Activated CD4-positive, alpha-beta T cell treated with anti-CD3 and anti-CD28 coated beads, Interleukin-2, amount 10 ng/mL, durations not matched to agents 24 days and 14 days (primary cell): Measurements from ENCODE around the gene ERP44. TPM values are rescaled to one million over a fixed set of nuclear protein-coding genes. Genes with fewer than 3 reads are reported as not detected.
"Not testable (repeated sequence)": the region's sequence is repeated elsewhere in the genome, so short reads cannot be mapped to it uniquely, and the experiment has no call there.

Source experiments
- DNase-seq: peaks from one replicate; pipeline ENCODE4 v3.0.0; 2022
- H3K27ac Mint-ChIP-seq: one replicate; pipeline ENCODE4 v1.8.0; 2022; ENCODE audit warnings: mild to moderate bottlenecking, mixed read lengths
- H3K27me3 Mint-ChIP-seq: one replicate; pipeline ENCODE4 v1.8.0; 2022; ENCODE audit warnings: mixed read lengths
- H3K36me3 Mint-ChIP-seq: one replicate; pipeline ENCODE4 v1.8.0; 2022; ENCODE audit warnings: low read depth, mild to moderate bottlenecking, mixed read lengths
- H3K4me1 Mint-ChIP-seq: one replicate; pipeline ENCODE4 v1.8.0; 2021; ENCODE audit warnings: mixed read lengths
- H3K4me3 Mint-ChIP-seq: one replicate; pipeline ENCODE4 v1.8.0; 2022; ENCODE audit warnings: mild to moderate bottlenecking, moderate library complexity, mixed read lengths
- H3K9me3 Mint-ChIP-seq: one replicate; pipeline ENCODE4 v1.8.0; 2021; ENCODE audit warnings: mixed read lengths
- intact Hi-C: fragments of 100-400 bp; cut with micrococcal nuclease; formaldehyde crosslinking; loops from one replicate; pipeline ENCODE4 v1.15.1; 2023
- total RNA-seq: library from RNA; stranded (reverse); gene quantifications from 2 replicates; pipeline ENCODE4 v1.2.3, GENCODE V29; 2022

Gene ERP44
- total RNA-seq, 1 donor from 2014 or later: 16.4 TPM

DNA sequence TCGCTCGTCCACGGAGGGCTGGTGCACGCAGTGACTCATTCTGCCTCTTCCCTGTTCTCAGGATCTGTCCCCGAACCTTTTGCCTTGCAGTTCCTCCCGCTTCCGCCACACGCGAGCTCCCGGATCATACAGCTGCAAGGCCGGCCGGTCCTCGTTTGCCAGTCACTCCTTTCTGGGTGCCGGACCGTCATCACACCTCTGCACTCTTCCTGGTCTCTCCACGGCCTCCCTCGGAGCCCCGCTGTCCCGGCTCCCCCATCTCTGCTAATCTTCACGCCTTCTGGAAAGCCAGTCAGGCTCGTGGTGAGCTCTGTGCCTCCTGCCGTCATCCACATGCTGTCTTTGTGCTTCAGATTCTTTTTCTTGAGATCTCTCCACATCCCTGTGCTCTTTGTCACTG, 100.5 kb downstream of the ERP44 start:
- Mint-ChIP-seq H3K36me3 (peaks cover 45% of the 10 kb centered on the region), H3K4me3 (no peak overlapping the region), H3K9me3 (no peaks in the 10 kb centered on the region), H3K4me1 (no peaks in the 10 kb centered on the region), H3K27me3 (no peaks in the 10 kb centered on the region), H3K27ac (no peak overlapping the region)
- intact Hi-C loops: no loop called here
- DNase-seq: no peak

DNA sequence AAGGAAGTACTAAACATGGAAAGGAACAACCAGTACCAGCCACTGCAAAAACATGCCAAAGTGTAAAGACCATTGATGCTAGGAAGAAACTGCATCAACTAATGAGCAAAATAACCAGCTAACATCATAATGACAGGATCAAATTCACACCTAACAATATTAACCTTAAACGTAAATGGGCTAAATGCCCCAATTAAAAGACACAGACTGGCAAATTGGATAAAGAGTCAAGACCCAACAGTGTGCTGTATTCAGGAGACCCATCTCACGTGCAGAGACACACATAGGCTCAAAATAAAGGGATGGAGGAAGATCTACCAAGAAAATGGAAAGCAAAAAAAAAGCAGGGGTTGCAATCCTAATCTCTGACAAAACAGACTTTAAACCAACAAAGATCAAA, 108.3 kb downstream of the ERP44 start:
- Mint-ChIP-seq H3K36me3 (peaks cover 50% of the 10 kb centered on the region), H3K9me3 (peaks cover 19% of the 10 kb centered on the region)
- H3K27me3 Mint-ChIP-seq, DNase-seq, H3K4me1 Mint-ChIP-seq, H3K27ac Mint-ChIP-seq, intact Hi-C loops, H3K4me3 Mint-ChIP-seq: not testable (repeated sequence)

- Mint-ChIP-seq H3K27ac (no peak overlapping the region), H3K27me3 (no peaks in the 10 kb centered on the region), H3K4me3 (no peak overlapping the region), H3K9me3 (peaks cover 17% of the 10 kb centered on the region), H3K36me3 (peaks cover 32% of the 10 kb centered on the region), H3K4me1 (no peaks in the 10 kb centered on the region)
- intact Hi-C loops: no loop called here
- no peak for DNase-seq
Observed at GRCh38 chr9:99986642-99987041, 112.2 kb downstream of the ERP44 start.

DNA sequence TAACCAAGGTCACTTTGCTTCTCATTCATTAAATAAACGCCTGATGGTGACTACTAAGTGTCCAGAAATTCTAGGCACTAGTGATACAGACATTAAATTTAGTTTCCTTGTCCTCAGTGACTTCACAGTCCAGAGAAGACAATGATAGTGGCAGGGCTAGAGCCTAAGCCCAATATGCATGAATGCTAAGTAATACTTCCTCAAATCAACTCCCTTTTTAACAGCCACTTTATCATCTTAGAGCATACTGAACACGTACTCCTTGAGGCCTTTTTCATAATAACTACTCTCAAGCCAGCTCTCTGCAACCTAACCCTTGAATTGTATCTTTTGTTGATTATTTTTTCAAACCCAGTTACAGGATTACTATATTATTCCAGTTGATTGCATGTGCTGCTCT, 118.2 kb downstream of the ERP44 start:
- Mint-ChIP-seq H3K4me1 (no peaks in the 10 kb centered on the region), H3K4me3 (no peak overlapping the region), H3K36me3 (peaks cover 12% of the 10 kb centered on the region), H3K9me3 (no peaks in the 10 kb centered on the region), H3K27me3 (no peaks in the 10 kb centered on the region), H3K27ac (no peak overlapping the region)
- intact Hi-C loops: no loop called here
- DNase-seq: no peak

GRCh38 chr9:99978221-99978620, 120.6 kb downstream of the ERP44 start:
- no peak overlapping the region for H3K4me3 Mint-ChIP-seq
- H3K27ac Mint-ChIP-seq: no peak overlapping the region
- H3K9me3 Mint-ChIP-seq: no peaks in the 10 kb centered on the region
- H3K36me3 Mint-ChIP-seq: peaks cover 19% of the 10 kb centered on the region
- no peaks in the 10 kb centered on the region for H3K27me3 Mint-ChIP-seq
- intact Hi-C loops: no loop called here
- DNase-seq: no peak
- H3K4me1 Mint-ChIP-seq: no peaks in the 10 kb centered on the region

- Mint-ChIP-seq H3K36me3 (peaks cover 19% of the 10 kb centered on the region), H3K4me3 (no peak overlapping the region), H3K27me3 (no peaks in the 10 kb centered on the region), H3K27ac (no peak overlapping the region), H3K4me1 (no peaks in the 10 kb centered on the region), H3K9me3 (no peaks in the 10 kb centered on the region)
- no peak for DNase-seq
- intact Hi-C loops: no loop called here
Observed at GRCh38 chr9:99977033-99977792, 121.6 kb downstream of the ERP44 start.

DNA sequence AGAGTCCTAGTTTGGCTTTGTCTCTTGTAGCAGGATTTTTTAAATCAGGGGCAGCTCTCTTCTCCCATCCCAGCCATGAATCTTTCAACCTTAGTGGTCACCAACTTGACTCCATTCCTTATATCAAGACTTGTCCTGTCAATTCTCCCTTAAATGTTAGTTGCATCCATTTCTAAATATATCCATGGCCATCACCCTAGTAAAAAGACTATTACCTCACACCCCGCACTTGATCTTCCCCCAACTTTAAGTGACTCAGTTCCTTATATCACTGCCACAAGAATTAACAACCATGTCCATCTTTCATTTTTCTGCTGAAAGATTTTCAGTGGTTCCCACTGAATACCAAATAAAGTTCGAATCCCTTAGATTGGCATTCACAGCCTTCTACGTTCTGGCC, 125.3 kb downstream of the ERP44 start:
- Mint-ChIP-seq H3K27ac (no peak overlapping the region), H3K4me3 (no peak overlapping the region), H3K9me3 (no peaks in the 10 kb centered on the region), H3K36me3 (peaks cover 27% of the 10 kb centered on the region), H3K27me3 (no peaks in the 10 kb centered on the region), H3K4me1 (no peaks in the 10 kb centered on the region)
- intact Hi-C loops: no loop called here
- no peak for DNase-seq

DNA sequence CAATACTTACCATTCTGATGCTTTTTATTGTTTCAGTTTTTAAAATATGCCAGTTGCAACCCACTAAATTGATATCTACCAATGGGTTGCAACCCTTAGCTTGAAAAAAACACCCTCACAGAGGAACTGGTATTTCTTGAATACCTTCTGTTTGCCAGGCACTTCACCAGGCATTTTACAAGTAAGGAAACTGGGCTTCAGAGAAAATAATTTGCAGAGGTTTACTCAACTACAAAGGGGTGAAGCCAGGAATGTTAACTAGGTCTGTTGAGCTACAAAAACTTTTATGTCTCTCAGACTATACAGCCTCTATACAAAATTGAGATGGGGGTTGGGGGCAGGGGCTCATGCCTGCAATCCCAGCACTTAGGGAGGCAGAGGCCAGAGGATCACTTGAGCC, 127.4 kb downstream of the ERP44 start:
- Mint-ChIP-seq H3K4me3 (no peak overlapping the region), H3K9me3 (no peaks in the 10 kb centered on the region), H3K36me3 (peaks cover 33% of the 10 kb centered on the region), H3K27ac (no peak overlapping the region), H3K27me3 (no peaks in the 10 kb centered on the region), H3K4me1 (no peaks in the 10 kb centered on the region)
- no peak for DNase-seq
- intact Hi-C loops: no loop called here

DNA sequence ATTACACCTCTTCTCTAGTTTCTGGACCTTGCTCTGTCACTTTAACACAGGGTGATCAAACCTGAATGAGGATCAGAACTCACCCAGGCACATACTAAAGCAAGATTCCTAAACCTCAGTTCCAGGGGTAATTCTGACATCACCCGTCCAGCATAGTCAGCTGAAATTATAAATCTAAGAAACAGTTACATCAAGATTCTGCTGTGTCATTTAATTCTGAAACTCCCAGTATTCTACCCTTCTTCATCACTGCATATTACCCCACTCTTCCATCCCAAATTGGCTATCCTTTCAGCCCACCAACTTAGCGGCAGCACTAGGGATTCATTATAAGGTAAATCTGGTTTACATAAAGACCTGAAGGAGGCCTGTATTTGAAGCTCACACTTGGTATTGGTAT, 128.3 kb downstream of the ERP44 start:
- intact Hi-C loops: no loop called here
- DNase-seq: no peak
- Mint-ChIP-seq H3K9me3 (no peaks in the 10 kb centered on the region), H3K27me3 (no peaks in the 10 kb centered on the region), H3K36me3 (peaks cover 33% of the 10 kb centered on the region), H3K4me3 (no peak overlapping the region), H3K27ac (no peak overlapping the region), H3K4me1 (no peaks in the 10 kb centered on the region)

DNA sequence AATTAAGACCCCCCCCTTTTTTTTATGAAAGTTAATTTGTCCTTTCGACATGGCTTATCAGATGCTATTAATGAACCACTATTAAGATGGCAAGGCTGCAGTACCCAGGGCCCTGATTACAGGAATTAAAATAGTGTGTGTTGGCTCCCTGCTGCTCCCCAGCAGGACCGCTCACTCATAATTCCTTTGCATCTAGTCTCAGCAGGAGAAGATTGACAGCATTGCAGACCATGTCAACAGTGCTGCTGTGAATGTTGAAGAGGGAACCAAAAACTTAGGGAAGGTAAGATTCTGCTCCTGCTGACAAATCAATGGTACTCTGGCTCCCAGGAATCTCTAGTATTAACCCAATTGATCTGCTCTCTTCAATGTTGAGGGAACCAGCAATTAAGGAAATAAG, 131.3 kb downstream of the ERP44 start:
- H3K27me3 Mint-ChIP-seq: no peaks in the 10 kb centered on the region
- no peaks in the 10 kb centered on the region for H3K9me3 Mint-ChIP-seq
- intact Hi-C loops: no loop called here
- H3K4me3 Mint-ChIP-seq: no peak overlapping the region
- peaks cover 29% of the 10 kb centered on the region for H3K36me3 Mint-ChIP-seq
- no peak overlapping the region for H3K27ac Mint-ChIP-seq
- DNase-seq: no peak
- no peaks in the 10 kb centered on the region for H3K4me1 Mint-ChIP-seq

DNA sequence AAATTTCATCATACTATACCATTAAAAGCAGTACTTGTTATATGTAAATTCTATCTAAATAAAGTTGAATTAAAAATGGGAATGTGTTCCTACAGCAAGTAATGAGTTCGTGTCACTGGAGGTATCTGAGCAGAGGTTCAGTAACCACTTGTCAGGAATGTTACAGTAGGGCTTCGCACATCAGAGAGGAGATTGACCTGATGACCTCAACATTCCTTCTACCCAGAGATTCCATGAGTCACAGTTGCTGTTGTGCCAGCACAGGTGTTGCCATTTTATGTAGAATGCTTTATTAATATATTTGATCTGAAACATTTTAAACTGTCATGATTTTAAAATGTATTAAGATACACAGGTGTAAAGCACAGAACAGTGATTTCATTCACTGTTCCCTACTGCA, 132.1 kb downstream of the ERP44 start:
- H3K27me3 Mint-ChIP-seq: no peaks in the 10 kb centered on the region
- no peak for DNase-seq

DNA sequence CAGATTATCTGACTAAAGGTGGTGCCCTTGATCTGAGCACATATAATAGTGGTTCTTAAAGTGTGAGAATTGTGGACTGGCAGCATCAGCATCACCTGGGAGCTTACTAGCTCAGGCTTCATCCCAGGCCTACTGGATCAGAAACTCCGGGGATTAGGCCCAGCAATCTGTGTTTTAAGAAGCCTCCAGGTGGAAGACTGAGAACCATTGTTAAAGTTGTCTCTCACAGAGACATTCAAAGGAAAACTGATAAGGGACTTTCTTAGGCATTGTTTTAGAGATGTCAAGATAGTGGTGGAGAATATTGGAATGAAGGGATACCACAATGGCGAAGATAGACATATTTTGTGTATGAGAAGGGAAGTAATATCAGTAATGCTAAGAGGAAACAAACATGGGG, 132.8 kb downstream of the ERP44 start:
- Mint-ChIP-seq H3K36me3 (peaks cover 36% of the 10 kb centered on the region), H3K4me1 (no peaks in the 10 kb centered on the region), H3K27me3 (no peaks in the 10 kb centered on the region), H3K9me3 (no peaks in the 10 kb centered on the region), H3K27ac (no peak overlapping the region), H3K4me3 (no peak overlapping the region)
- intact Hi-C loops: no loop called here
- no peak for DNase-seq

More for the DNA sequence above, 132.1 kb downstream of the ERP44 start:
- Mint-ChIP-seq H3K27ac (no peak overlapping the region), H3K4me3 (no peak overlapping the region), H3K36me3 (peaks cover 32% of the 10 kb centered on the region), H3K4me1 (no peaks in the 10 kb centered on the region), H3K9me3 (no peaks in the 10 kb centered on the region)
- intact Hi-C loops: no loop called here

DNA sequence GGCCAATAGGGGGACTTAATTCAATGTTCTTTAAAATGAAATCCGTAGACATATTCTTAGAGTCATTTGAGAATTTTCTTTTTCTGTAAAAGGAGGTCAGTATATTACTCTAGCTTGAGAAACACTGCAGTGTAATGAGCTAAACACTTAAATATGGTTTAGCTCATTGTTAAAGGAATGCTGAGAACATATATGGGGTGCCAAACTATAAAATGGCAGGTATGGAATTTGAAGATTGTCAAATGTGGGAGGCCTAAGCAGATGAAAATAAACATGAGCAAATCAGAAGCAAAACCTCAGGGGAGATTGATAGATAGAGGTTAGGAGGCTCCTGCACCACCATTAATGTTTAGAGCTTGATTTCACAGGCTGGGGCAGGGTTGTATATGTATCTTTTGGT, 134.5 kb downstream of the ERP44 start:
- DNase-seq: no peak
- Mint-ChIP-seq H3K9me3 (no peaks in the 10 kb centered on the region), H3K36me3 (peaks cover 38% of the 10 kb centered on the region), H3K27me3 (no peaks in the 10 kb centered on the region), H3K4me3 (no peak overlapping the region), H3K4me1 (no peaks in the 10 kb centered on the region), H3K27ac (no peak overlapping the region)
- intact Hi-C loops: no loop called here

- Mint-ChIP-seq H3K4me1 (no peaks in the 10 kb centered on the region), H3K36me3 (peaks cover 28% of the 10 kb centered on the region), H3K4me3 (no peak overlapping the region), H3K27ac (no peak overlapping the region), H3K9me3 (no peaks in the 10 kb centered on the region), H3K27me3 (no peaks in the 10 kb centered on the region)
- DNase-seq: no peak
- intact Hi-C loops: no loop called here
Observed at GRCh38 chr9:99962680-99963261, 136.0 kb downstream of the ERP44 start.

DNA sequence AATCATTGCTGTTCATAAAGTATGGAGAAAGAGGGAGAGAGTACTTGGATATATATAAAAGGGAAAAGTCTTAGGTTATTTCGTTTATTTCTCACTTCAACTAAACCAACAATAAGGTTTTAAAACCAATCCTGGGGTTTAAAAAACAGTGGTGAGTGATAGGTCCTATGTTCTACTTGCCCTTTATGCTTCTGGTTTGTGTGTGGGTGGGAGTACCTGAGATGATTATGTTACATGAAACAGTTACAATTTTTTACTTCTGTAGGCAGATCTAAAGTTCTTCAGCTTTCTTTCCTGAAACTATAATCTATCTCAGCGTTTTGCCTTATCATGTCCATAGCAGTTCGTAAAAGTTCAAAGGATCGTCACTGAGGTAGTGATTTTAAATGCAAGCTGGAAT, 143.2 kb downstream of the ERP44 start:
- H3K4me1 Mint-ChIP-seq: peaks cover 10% of the 10 kb centered on the region
- no peak overlapping the region for H3K4me3 Mint-ChIP-seq
- no peaks in the 10 kb centered on the region for H3K9me3 Mint-ChIP-seq
- H3K27me3 Mint-ChIP-seq: no peaks in the 10 kb centered on the region
- H3K27ac Mint-ChIP-seq: no peak overlapping the region
- intact Hi-C loops: loop anchor here (1.0 to 5.0 kb wide), 3 partner anchors 48 to 143 kb away; partner anchors contain the start of gene STX17
- DNase-seq: no peak
- H3K36me3 Mint-ChIP-seq: peaks cover 22% of the 10 kb centered on the region
